HG02678 (cell line): ENCODE data around the gene CDKN1A.
"Not testable (repeated sequence)": the region's sequence is repeated elsewhere in the genome, so short reads cannot be mapped to it uniquely, and the experiment has no call there.

Experiments
- ATAC-seq: cut with Tn5 transposase; IDR thresholded peaks from one replicate; pipeline ENCODE4 v1.9.1; 2021; ENCODE audit warnings: mild to moderate bottlenecking, moderate library complexity; ENCODE audit not compliant: unreplicated experiment

The CDKN1A gene

DNA sequence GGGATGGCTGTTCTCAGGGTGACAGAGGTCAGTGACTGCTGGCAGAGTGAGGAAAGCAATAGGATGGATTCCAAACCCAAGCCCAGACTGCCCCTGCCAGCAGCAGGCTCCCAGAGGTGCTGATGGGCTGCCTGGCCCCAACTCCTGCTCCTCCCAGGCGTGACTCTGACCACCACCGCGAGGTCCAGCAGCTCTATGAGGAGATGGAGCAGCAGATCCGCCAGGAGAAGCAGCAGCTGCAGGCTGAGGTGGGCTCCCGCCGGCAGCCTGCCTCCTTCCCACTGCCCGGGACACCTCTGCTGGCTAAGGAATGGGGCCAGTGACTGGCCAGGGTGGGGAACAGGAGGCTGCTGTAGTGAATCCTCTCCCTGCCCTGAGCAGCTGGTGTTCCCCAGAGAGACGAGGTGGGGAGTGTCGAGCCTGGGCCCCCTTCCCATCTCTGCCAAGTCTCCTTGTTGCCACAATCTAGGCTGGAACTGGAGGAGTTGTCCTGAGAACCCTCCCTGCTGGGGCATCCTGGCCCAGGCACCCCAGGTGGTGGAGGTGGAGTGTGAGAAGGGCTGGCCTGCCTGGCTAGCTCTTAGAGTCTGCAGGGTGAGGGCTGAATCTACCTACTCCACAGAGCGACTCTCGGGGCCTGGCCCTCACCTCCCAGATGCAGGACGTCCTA is 39.5 kb downstream of the CDKN1A start:
- no peak for ATAC-seq

DNA sequence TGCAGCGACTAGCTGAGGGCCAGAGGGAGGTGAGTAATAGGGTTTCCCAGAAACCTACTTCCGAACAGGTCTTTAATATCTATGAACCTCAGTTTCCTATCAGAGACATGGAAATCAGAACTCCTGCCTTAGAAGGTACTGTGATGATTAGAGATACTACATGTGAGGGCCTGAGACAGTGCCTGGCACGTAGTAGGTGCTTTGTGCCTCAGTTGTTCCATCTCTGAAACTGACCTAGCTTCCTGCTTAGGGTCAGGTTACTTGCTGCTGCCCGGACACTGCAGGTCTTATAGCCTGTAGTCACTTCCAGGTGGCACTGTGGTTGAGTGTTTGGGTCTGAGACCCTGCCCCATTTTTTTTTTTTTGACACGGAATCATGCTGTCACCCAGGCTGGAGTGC is 40.0 kb downstream of the CDKN1A start:
- ATAC-seq = no peak

DNA sequence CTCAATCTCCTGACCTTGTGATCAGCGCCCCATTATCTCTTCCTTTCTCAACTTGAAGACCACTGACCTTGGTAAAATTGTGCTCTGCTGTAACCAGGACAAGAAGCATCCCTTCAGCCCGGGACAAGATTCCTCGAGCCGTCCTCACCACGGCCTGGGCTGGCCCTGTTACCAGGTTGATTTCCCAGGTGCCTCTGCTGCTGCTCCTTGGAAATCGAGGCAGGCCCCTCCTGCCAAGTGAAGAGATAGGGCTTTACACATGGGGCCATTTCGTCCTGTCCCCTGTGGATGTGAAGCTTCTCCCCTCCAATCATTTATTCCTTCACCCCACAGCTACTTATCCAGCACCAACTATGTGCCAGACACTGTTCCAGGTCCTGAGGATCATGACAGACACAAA is 40.6 kb downstream of the CDKN1A start:
- no peak for ATAC-seq

- ATAC-seq = no peak
These were observed 42.0 kb downstream of the CDKN1A start for GRCh38 chr6:36720251-36721141.

- no peak for ATAC-seq
These were observed 43.0 kb downstream of the CDKN1A start for GRCh38 chr6:36721369-36722140.

- ATAC-seq = no peak
These were observed 43.9 kb downstream of the CDKN1A start for GRCh38 chr6:36722365-36722764.

DNA sequence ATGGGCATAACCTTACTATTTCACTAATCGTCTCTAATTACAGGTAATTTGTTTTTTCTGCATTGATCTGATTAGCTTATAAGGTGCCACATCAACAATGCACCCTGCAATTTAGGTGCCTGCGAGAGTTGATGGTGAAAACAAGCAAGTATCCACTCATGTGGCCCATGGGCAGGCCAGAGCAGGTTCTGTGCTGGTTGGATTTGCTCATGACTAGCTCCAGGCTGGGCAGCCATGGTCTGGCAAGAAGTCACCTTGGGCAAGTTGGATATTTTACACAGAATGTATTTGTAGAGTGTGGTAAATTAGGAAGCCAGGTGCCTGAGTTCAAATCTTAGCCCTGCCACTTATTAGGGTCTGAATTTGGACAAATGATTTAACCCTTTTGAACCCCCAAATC is 44.4 kb downstream of the CDKN1A start:
- no peak for ATAC-seq

DNA sequence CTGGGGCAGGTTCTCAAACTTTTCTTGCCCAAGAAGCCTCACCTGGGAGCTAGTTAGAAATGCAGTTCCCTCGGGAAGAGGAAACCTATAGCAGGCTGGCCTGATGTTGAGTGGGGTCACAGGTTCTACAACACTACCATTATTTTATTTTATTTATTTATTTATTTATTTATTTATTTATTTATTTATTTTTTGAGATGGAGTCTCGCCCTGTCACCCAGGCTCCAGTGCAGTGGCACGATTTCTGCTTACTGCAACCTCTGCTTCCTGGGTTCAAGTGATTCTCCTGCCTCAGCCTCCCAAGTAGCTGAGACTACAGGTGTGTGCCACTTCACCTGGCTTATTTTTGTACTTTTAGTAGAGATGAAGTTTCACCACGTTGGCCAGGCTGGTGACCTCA is 45.5 kb downstream of the CDKN1A start:
- not testable (repeated sequence) for ATAC-seq

DNA sequence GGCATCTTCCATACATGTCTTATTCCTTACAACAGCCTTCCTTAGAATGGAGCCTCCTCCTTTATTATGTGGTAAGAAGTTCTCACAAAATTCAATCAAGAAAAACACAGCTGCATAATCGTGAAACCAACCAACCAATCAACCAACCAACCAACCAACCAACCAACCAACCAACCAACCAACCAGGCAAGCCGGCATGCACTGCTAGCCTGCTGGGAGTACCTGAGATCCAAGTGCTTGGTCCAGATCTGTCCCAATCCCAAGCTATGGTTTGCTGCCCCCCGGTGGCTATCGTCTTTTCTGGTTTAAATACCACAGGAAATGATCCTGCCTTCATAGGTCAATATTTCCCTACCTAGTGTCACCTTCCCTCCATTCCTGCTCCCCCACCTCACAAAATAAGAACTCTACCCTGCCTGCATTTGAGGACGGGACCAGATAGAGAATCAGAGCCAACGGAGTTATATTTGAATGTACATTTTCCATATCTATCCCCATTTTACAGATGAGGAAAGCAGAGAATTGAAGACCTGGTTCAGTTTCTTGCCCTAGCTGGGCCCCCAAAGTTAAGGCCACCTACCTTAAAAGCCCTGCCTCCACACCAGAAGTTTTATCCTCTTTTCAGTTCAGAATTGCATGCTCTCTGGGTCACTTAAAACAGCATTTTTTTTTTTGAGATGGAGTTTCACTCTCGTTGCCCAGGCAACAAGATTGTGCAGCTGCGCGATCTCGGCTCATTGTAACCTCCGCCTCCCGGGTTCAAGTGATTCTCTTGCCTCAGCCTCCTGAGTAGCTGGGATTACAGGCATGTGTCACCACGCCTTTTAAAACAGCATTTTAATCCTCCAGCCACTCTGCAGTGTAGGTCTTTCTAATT is 46.2 kb downstream of the CDKN1A start:
- no peak for ATAC-seq

DNA sequence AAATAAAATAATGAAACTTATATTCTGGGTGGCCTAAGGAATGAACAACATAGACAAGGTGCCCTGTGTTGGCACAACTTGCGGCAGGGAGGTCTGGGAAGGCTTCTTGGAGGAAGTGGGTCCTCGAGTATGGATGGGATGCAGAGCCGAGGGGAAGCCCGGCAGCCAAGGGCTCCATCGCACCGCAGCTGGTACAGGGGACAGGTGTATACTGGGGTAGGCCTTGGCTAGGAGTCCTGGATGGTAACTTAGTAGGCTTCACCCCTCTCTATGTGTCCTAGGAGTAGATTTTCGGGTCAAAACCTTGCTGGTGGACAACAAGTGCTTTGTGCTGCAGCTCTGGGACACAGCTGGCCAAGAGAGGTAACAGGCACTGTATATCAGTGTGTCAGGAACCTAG is 47.1 kb downstream of the CDKN1A start:
- ATAC-seq = no peak

DNA sequence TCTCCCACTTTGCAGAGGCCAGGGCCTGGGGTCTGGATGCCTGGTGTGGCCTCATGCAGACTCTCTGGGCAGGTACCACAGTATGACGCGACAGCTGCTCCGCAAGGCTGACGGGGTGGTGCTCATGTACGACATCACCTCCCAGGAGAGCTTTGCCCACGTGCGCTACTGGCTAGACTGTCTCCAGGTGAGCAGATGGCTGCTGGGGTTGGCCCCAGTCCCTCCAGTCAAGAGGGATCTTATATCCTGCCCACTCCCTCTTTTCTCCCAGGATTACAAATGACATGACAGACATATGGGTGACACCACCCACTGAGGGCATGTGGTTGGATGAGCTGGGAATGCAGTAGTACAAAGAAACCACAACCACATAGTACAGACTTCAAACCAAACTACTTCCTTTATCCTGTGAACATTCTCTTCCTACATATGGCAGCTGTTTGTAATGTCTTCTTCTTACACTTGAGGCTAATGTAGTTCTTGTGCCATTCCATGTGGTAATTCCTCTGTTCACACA is 49.0 kb downstream of the CDKN1A start:
- ATAC-seq = no peak

DNA sequence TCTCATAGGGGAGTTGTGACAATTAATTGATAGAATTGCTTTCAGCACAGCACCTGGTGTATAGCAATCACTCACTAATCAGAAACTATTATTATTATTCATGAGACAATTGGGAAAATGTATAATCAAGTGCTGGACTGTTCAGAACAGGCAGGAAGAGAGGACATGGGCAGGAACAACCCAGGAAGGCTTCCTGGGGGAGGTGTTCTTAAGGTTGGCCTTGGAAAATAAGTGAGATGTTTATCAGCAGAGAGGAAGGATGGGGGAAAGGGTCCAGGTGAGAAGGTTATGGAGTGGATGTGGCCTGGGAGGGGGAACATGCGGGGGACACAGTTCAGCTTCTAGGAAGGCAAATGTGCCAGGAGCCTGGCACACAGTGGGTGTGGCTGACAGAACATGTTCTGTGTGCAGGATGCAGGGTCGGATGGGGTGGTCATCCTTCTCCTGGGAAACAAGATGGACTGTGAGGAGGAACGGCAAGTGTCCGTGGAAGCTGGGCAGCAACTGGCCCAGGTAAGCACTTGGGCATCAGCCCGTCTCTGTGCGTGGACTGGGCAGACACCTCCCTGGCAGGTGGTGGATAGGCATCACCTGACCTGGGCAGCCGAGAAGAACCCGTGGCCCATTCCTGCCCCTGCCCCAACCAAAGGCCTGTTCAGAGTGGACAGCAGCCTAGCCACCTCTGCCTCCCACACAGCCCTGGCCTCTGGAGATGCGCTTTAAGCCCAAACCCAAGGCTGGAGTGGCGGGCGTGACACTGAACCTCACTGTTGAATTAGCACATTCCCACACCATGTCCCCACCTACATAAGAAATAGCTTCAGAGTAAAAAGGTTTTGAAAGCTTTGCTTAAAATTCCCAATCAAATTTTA is 50.0 kb downstream of the CDKN1A start:
- no peak for ATAC-seq

DNA sequence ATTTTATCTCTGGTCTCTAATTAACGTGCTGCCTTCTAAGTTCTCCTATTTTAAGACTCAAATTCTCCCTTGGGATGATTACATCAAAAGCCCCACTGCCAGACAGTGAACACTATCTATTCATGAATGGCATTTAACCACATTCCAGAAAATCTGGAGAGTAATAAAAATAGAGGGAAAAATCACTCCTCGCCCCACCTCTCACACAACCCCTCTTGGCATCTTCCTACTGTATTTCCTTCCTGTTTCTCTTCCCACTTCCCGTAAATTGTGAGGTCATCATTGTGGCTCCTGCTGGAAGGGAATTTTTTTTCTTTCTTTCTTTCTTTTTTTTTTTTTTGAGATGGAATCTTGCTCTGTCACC is 50.6 kb downstream of the CDKN1A start:
- no peak for ATAC-seq

- ATAC-seq = no peak
These were observed 52.2 kb downstream of the CDKN1A start for GRCh38 chr6:36730424-36731380.

DNA sequence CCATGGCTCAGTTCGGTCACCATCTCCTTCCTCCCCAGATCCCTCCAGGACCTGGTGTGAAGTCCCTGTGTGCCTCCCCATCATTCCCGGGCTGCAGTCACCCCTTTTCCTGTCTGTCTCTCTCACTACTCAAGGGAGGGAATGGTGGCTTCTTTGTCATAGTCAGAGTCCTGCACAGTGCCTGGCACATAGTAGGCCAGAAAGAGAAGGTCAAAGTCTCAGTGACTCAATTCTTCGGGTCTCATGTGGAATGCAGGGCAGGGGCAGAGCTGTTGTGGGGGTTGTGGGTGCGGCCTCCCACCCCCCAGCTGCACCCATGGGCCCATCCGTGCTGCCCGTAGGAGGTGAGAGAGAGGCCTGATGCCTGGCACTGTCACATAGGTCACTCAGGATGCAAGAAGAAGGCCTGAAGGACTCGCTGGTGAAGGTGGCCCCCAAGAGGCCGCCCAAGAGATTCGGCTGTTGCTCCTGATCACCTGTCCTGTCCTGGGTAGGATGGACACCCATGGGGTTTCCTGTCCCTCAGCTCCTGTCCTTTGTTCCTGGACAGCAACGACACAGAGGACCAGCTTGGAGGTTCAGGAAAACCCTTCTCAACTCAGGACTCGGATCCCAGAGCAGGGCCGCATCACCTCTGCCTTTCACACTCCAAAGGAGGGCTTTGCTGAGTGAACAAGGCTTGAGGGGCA is 53.3 kb downstream of the CDKN1A start:
- no peak for ATAC-seq

DNA sequence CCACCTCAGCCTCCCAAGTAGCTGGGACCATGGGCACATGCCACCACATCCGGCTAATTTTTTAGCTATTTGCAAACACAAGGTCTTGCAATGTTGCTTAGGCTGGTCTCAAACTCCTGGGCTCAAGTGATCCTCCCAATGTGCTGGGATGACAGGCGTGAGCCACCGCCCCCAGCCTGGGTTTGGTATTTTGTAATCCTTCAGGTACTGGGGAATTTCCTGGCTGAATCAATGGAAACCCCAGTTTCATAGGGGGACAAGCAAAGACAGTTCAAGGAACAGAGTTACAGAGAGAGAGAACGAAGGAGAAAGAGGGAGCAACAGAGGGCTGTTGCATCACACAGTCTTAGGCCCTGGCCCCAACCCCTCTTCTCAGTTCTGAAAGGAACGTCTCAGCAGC is 54.8 kb downstream of the CDKN1A start:
- no peak for ATAC-seq

- ATAC-seq = no peak
These were observed 56.1 kb downstream of the CDKN1A start for GRCh38 chr6:36734486-36735060.
